Nephron progenitor cell (in vitro differentiated cells): ENCODE measurements around the gene RGS9BP.

Source experiments
- DNase-seq: peaks from one replicate; pipeline ENCODE4 v3.0.0; 2021
- H3K27ac Mint-ChIP-seq: 2 replicates; pipeline ENCODE4 v1.8.0; 2021; ENCODE audit warnings: mild to moderate bottlenecking, moderate library complexity, mixed read lengths
- H3K27me3 Mint-ChIP-seq: 2 replicates; pipeline ENCODE4 v1.8.0; 2021; ENCODE audit warnings: mild to moderate bottlenecking, low read depth, mixed read lengths; ENCODE audit not compliant: poor library complexity
- H3K36me3 Mint-ChIP-seq: 2 replicates; pipeline ENCODE4 v1.8.0; 2021; ENCODE audit warnings: low read depth, mixed read lengths
- H3K4me1 Mint-ChIP-seq: 2 replicates; pipeline ENCODE4 v1.8.0; 2021; ENCODE audit warnings: mixed read lengths
- H3K4me3 Mint-ChIP-seq: 2 replicates; pipeline ENCODE4 v1.8.0; 2021; ENCODE audit warnings: mild to moderate bottlenecking, moderate library complexity, mixed read lengths
- H3K9me3 Mint-ChIP-seq: 2 replicates; pipeline ENCODE4 v1.8.0; 2021; ENCODE audit warnings: mild to moderate bottlenecking, moderate library complexity, mixed read lengths
- TF ChIP-seq, protein P1 (sequence below): fragments of 200-600 bp; sonication (generic); IDR thresholded peaks from 2 replicates; pipeline ENCODE4 v1.5.0; 2021; ENCODE audit warnings: antibody characterized with exemption

Gene RGS9BP

GRCh38 chr19:32673573-32673972 is 2.1 kb upstream of the RGS9BP start:
- H3K4me1 Mint-ChIP-seq = peaks cover 33% of the 10 kb centered on the region
- peaks cover 40% of the 10 kb centered on the region for H3K27me3 Mint-ChIP-seq
- peak overlapping the region; percentile 94 for H3K4me3 Mint-ChIP-seq
- DNase-seq = no peak
- no peak overlapping the region for H3K27ac Mint-ChIP-seq
- no peaks in the 10 kb centered on the region for H3K36me3 Mint-ChIP-seq
- H3K9me3 Mint-ChIP-seq = no peaks in the 10 kb centered on the region
- TF ChIP-seq, protein P1, sequence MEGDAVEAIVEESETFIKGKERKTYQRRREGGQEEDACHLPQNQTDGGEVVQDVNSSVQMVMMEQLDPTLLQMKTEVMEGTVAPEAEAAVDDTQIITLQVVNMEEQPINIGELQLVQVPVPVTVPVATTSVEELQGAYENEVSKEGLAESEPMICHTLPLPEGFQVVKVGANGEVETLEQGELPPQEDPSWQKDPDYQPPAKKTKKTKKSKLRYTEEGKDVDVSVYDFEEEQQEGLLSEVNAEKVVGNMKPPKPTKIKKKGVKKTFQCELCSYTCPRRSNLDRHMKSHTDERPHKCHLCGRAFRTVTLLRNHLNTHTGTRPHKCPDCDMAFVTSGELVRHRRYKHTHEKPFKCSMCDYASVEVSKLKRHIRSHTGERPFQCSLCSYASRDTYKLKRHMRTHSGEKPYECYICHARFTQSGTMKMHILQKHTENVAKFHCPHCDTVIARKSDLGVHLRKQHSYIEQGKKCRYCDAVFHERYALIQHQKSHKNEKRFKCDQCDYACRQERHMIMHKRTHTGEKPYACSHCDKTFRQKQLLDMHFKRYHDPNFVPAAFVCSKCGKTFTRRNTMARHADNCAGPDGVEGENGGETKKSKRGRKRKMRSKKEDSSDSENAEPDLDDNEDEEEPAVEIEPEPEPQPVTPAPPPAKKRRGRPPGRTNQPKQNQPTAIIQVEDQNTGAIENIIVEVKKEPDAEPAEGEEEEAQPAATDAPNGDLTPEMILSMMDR = no peak

GRCh38 chr19:32674153-32674930 is 1.3 kb upstream of the RGS9BP start:
- peaks cover 47% of the 10 kb centered on the region for H3K27me3 Mint-ChIP-seq
- peak overlapping the region; percentile 94 for H3K4me3 Mint-ChIP-seq
- TF ChIP-seq, protein P1 = no peak
- H3K36me3 Mint-ChIP-seq = no peaks in the 10 kb centered on the region
- peak; percentile 46 for DNase-seq
- H3K4me1 Mint-ChIP-seq = peaks cover 31% of the 10 kb centered on the region
- H3K27ac Mint-ChIP-seq = no peak overlapping the region
- H3K9me3 Mint-ChIP-seq = no peaks in the 10 kb centered on the region

DNA sequence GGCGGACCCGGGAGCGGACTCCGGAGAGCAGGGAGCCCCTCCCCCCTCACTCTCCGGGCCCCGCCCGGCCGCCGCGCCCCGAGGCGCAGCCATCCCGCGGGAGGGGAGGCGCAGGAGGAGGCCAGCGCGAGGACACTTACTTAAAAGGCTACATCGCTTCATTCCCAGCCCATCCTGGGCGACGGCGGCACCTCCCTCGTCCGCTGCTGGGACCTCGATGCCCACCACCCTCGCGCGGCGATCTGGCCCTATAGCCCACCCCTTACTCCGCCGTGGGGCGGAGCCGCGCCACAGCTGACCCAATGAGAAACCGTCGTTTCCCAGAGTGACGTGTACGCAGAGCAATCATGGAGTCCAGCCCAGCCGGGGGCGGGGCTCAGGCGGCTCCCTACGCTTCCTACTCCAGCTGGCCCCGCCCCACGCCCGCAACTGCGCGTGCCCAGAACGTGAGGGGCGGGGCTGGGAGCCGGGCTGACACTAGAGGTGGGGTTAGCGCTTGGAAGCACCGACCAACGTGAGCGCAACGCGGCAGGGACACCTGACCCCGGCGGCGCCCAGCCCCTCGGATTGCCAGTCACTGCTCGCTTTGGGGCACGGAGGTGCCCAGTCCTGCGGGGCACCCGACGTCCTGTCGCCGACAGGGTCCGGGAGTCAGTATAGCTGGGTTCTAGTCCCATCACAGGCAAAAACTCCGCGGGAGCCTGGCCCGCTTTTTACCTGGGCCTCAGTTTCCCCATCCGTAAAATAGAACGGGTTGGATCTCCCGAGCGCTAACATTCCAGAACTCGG is 523 bp upstream of the RGS9BP start, which contains the start of gene ANKRD27:
ANKRD27 (minus strand) TSS at position 250 of the 789 bp plus-strand sequence. CDS start 16,165 bp downstream, outside the sequence.
- H3K4me3 Mint-ChIP-seq = peak within 1 kb of the TSS; percentile 94
- TF ChIP-seq, protein P1 = no peak
- H3K9me3 Mint-ChIP-seq = no peaks in the 10 kb centered on the region
- H3K27ac Mint-ChIP-seq = no peak within 1 kb of the TSS
- H3K27me3 Mint-ChIP-seq = peaks cover 54% of the 10 kb centered on the region
- peak; percentile 99 for DNase-seq
- H3K36me3 Mint-ChIP-seq = no peaks in the 10 kb centered on the region
- peaks cover 24% of the 10 kb centered on the region for H3K4me1 Mint-ChIP-seq

DNA sequence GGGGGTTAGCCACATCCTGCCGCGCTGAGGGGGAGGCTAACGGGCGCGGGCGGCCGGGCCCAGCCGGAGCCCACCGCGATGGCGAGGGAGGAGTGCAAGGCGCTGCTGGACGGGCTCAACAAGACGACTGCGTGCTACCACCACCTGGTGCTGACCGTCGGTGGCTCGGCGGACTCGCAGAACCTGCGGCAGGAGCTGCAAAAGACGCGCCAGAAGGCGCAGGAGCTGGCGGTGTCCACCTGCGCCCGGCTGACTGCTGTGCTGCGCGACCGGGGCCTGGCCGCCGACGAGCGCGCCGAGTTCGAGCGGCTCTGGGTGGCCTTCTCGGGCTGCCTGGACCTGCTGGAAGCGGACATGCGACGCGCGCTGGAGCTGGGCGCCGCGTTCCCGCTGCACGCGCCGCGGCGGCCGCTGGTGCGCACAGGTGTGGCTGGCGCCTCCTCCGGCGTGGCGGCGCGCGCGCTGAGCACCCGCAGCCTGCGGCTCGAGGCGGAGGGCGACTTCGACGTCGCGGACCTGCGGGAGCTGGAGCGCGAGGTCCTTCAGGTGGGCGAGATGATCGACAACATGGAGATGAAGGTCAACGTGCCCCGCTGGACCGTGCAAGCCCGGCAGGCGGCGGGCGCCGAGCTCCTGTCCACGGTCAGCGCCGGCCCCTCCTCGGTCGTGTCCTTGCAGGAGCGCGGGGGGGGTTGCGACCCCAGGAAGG is 692 bp downstream of the RGS9BP start:
- Mint-ChIP-seq H3K27ac (no peak overlapping the region), H3K4me1 (peaks cover 23% of the 10 kb centered on the region), H3K36me3 (no peaks in the 10 kb centered on the region), H3K9me3 (no peaks in the 10 kb centered on the region), H3K27me3 (peaks cover 62% of the 10 kb centered on the region), H3K4me3 (no peak overlapping the region)
- TF ChIP-seq, protein P1 = no peak
- peak; percentile 40 for DNase-seq

DNA sequence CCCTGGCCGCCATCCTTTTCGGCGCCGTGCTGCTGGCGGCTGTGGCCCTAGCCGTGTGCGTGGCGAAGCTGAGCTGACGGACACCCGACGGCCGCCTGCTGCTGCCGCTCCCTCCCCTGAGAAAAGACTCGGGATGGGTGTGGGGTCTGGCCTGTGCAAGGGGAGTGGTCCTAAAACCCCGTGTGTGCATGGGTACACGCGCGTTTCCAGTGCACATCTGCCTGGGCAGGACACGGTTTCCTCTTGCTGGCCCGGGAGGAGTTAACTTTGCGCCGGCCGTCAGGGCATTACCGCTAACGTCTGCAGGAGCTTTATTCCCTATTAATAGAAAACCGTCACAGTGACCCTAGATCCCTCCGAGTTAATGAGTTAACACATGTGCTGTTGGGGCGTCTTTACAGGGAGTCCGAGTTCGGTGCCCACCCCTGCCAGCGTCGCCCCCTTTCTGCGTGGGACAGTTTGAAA is 1.3 kb downstream of the RGS9BP start:
- Mint-ChIP-seq H3K27me3 (peaks cover 62% of the 10 kb centered on the region), H3K4me1 (peaks cover 23% of the 10 kb centered on the region), H3K27ac (no peak overlapping the region), H3K9me3 (no peaks in the 10 kb centered on the region), H3K4me3 (peak overlapping the region; percentile 58), H3K36me3 (no peaks in the 10 kb centered on the region)
- TF ChIP-seq, protein P1 = no peak
- peak; percentile 13 for DNase-seq
